ENCODE data around the gene CYP2J2.

CYP2J2 gene

GRCh38 chr1:59879996-59880505 lies 46.5 kb downstream of the CYP2J2 start:
- no peaks in the 10 kb centered on the region for H3F3A ChIP-seq (ENCODE audit: insufficient read depth, low read length)
- no peaks in the 10 kb centered on the region for H3K27me3 ChIP-seq (ENCODE audit: insufficient read depth, low read length)
- H3K79me2 ChIP-seq (ENCODE audit: insufficient read depth, low read length), result no peaks in the 10 kb centered on the region
- no peak overlapping the region for H3K4me2 ChIP-seq (ENCODE audit: low read length)
- no peaks in the 10 kb centered on the region for H4K20me1 ChIP-seq (ENCODE audit: insufficient read depth, low read length)
- H3K4me1 ChIP-seq (ENCODE audit: insufficient read depth, low read length, severe bottlenecking), result no peaks in the 10 kb centered on the region
- no peak overlapping the region for H3K4me3 ChIP-seq (ENCODE audit: low read depth, low read length, poor library complexity, severe bottlenecking)
- H2AFZ ChIP-seq (ENCODE audit: low read length), result no peak overlapping the region
- H3K9me3 ChIP-seq (ENCODE audit: low read length), result no peaks in the 10 kb centered on the region
- H3K9ac ChIP-seq (ENCODE audit: low read length), result no peak overlapping the region
- H3K9me2 ChIP-seq (ENCODE audit: low read depth, low read length), result no peaks in the 10 kb centered on the region
- TF ChIP-seq EZH2 (IDR thresholded peaks at IDR 0.05; ENCODE audit: borderline replicate concordance, low read length) (no peak), CTCF (IDR thresholded peaks at IDR 0.05; ENCODE audit: low read length) (no peak)
- H3K27ac ChIP-seq (ENCODE audit: low read depth, low read length, poor library complexity, severe bottlenecking), result no peak overlapping the region
- H3K36me3 ChIP-seq (ENCODE audit: insufficient read depth, low read length), result no peaks in the 10 kb centered on the region

- no peak overlapping the region for H3K9ac ChIP-seq (ENCODE audit: low read length)
- TF ChIP-seq EZH2 (IDR thresholded peaks at IDR 0.05; ENCODE audit: borderline replicate concordance, low read length) (no peak), CTCF (IDR thresholded peaks at IDR 0.05; ENCODE audit: low read length) (peak; percentile 63)
- H3K36me3 ChIP-seq (ENCODE audit: insufficient read depth, low read length), result no peaks in the 10 kb centered on the region
- no peaks in the 10 kb centered on the region for H4K20me1 ChIP-seq (ENCODE audit: insufficient read depth, low read length)
- H3K79me2 ChIP-seq (ENCODE audit: insufficient read depth, low read length), result no peaks in the 10 kb centered on the region
- H3K27ac ChIP-seq (ENCODE audit: low read depth, low read length, poor library complexity, severe bottlenecking), result no peak overlapping the region
- no peaks in the 10 kb centered on the region for H3F3A ChIP-seq (ENCODE audit: insufficient read depth, low read length)
- H3K9me3 ChIP-seq (ENCODE audit: low read length), result no peaks in the 10 kb centered on the region
- no peak overlapping the region for H3K4me3 ChIP-seq (ENCODE audit: low read depth, low read length, poor library complexity, severe bottlenecking)
- H3K4me2 ChIP-seq (ENCODE audit: low read length), result no peak overlapping the region
- H3K9me2 ChIP-seq (ENCODE audit: low read depth, low read length), result no peaks in the 10 kb centered on the region
- no peak overlapping the region for H2AFZ ChIP-seq (ENCODE audit: low read length)
- H3K4me1 ChIP-seq (ENCODE audit: insufficient read depth, low read length, severe bottlenecking), result no peaks in the 10 kb centered on the region
- H3K27me3 ChIP-seq (ENCODE audit: insufficient read depth, low read length), result no peaks in the 10 kb centered on the region
These were observed 47.0 kb downstream of the CYP2J2 start for GRCh38 chr1:59879574-59879973.

- H3F3A ChIP-seq (ENCODE audit: insufficient read depth, low read length), result no peaks in the 10 kb centered on the region
- TF ChIP-seq CTCF (IDR thresholded peaks at IDR 0.05; ENCODE audit: low read length) (no peak), EZH2 (IDR thresholded peaks at IDR 0.05; ENCODE audit: borderline replicate concordance, low read length) (no peak)
- no peaks in the 10 kb centered on the region for H4K20me1 ChIP-seq (ENCODE audit: insufficient read depth, low read length)
- no peaks in the 10 kb centered on the region for H3K4me1 ChIP-seq (ENCODE audit: insufficient read depth, low read length, severe bottlenecking)
- no peaks in the 10 kb centered on the region for H3K9me3 ChIP-seq (ENCODE audit: low read length)
- no peak overlapping the region for H3K4me2 ChIP-seq (ENCODE audit: low read length)
- H3K9ac ChIP-seq (ENCODE audit: low read length), result no peak overlapping the region
- H3K27me3 ChIP-seq (ENCODE audit: insufficient read depth, low read length), result no peaks in the 10 kb centered on the region
- H3K79me2 ChIP-seq (ENCODE audit: insufficient read depth, low read length), result no peaks in the 10 kb centered on the region
- no peak overlapping the region for H2AFZ ChIP-seq (ENCODE audit: low read length)
- H3K27ac ChIP-seq (ENCODE audit: low read depth, low read length, poor library complexity, severe bottlenecking), result no peak overlapping the region
- H3K4me3 ChIP-seq (ENCODE audit: low read depth, low read length, poor library complexity, severe bottlenecking), result no peak overlapping the region
- H3K36me3 ChIP-seq (ENCODE audit: insufficient read depth, low read length), result no peaks in the 10 kb centered on the region
- H3K9me2 ChIP-seq (ENCODE audit: low read depth, low read length), result no peaks in the 10 kb centered on the region
These were observed 48.2 kb downstream of the CYP2J2 start for GRCh38 chr1:59878370-59878769.

All from OCI-LY1 (cell line).